Neural cell (in vitro differentiated cells): ENCODE results near the gene ADGRB3. TPM values are rescaled to one million over a fixed set of nuclear protein-coding genes. Genes with fewer than 3 reads are reported as not detected.

Source experiments
- H2AFZ ChIP-seq: fragments of 200-600, 300-800 bp; sonication (generic), shearing (Covaris generic); 2 replicates; pipeline ENCODE4 v1.6.0; 2014; ENCODE audit warnings: low read depth, mild to moderate bottlenecking, antibody characterized with exemption, low read length, moderate library complexity
- H3F3A ChIP-seq: fragments of 200-600 bp; shearing (Covaris generic); 2 replicates; pipeline ENCODE4 v1.6.1; 2016; ENCODE audit warnings: mild to moderate bottlenecking, moderate library complexity, mixed read lengths, antibody characterized with exemption, low read length; ENCODE audit not compliant: insufficient read depth, poor library complexity, severe bottlenecking
- H3K27ac ChIP-seq: fragments of 200-600, 300-800 bp; sonication (generic), shearing (Covaris generic); 2 replicates; pipeline ENCODE4 v1.5.1; 2014; ENCODE audit warnings: mild to moderate bottlenecking, low read length, moderate library complexity
- H3K27me3 ChIP-seq: fragments of 300-800, 200-600 bp; sonication (generic), shearing (Covaris generic); 2 replicates; pipeline ENCODE4 v1.6.0; 2014; ENCODE audit warnings: mild to moderate bottlenecking, low read depth, low read length, moderate library complexity; ENCODE audit not compliant: insufficient read depth
- H3K36me3 ChIP-seq: fragments of 300-800, 200-600 bp; sonication (generic), shearing (Covaris generic); 2 replicates; pipeline ENCODE4 v1.5.1; 2014; ENCODE audit warnings: mild to moderate bottlenecking, antibody characterized with exemption, low read length, moderate library complexity; ENCODE audit not compliant: insufficient read depth
- H3K4me2 ChIP-seq: fragments of 300-800, 200-600 bp; sonication (generic), shearing (Covaris generic); 2 replicates; pipeline ENCODE4 v1.6.0; 2014; ENCODE audit warnings: mild to moderate bottlenecking, low read length
- H3K4me3 ChIP-seq: fragments of 300-800, 200-600 bp; sonication (generic), shearing (Covaris generic); 2 replicates; pipeline ENCODE4 v1.5.1; 2014; ENCODE audit warnings: mild to moderate bottlenecking, low read length, moderate library complexity
- H3K79me2 ChIP-seq: fragments of 200-600 bp; shearing (Covaris generic); replicated peaks from 2 replicates; pipeline ENCODE4 v1.6.0; 2014; ENCODE audit warnings: mild to moderate bottlenecking, low read length, moderate library complexity; ENCODE audit not compliant: insufficient read depth
- H3K9ac ChIP-seq: fragments of 300-800, 200-600 bp; sonication (generic), shearing (Covaris generic); 2 replicates; pipeline ENCODE4 v1.6.1; 2016; ENCODE audit warnings: mild to moderate bottlenecking, low read length, mixed read lengths
- H3K9me2 ChIP-seq: fragments of 200-600 bp; shearing (Covaris generic); 2 replicates; pipeline ENCODE4 v1.6.1; 2016; ENCODE audit warnings: mild to moderate bottlenecking, low read length, mixed read lengths; ENCODE audit not compliant: insufficient read depth
- H3K9me3 ChIP-seq: fragments of 200-600, 300-800 bp; sonication (generic), shearing (Covaris generic); 2 replicates; pipeline ENCODE4 v1.6.1; 2016; ENCODE audit warnings: mild to moderate bottlenecking, mixed run types, low read length, moderate library complexity, mixed read lengths
- H4K20me1 ChIP-seq: fragments of 200-600 bp; shearing (Covaris generic); 2 replicates; pipeline ENCODE4 v1.6.1; 2016; ENCODE audit warnings: mild to moderate bottlenecking, mixed run types; ENCODE audit not compliant: insufficient read depth
- CTCF ChIP-seq: fragments of 450-650 bp; IDR thresholded peaks from 2 replicates; pipeline ENCODE4 v1.5.1; 2014; ENCODE audit warnings: antibody characterized with exemption, mild to moderate bottlenecking, moderate library complexity; ENCODE audit not compliant: poor library complexity, severe bottlenecking
- EP300 ChIP-seq: fragments of 450-650 bp; conservative IDR thresholded peaks from 2 replicates; pipeline ENCODE4 v1.6.1; 2014; ENCODE audit warnings: antibody characterized with exemption, mild to moderate bottlenecking, moderate library complexity; ENCODE audit not compliant: poor library complexity, severe bottlenecking
- EZH2 ChIP-seq: fragments of 200-600, 300-800 bp; shearing (Covaris generic), sonication (generic); IDR thresholded peaks from 2 replicates; pipeline ENCODE4 v1.6.1; 2014; ENCODE audit warnings: antibody characterized with exemption, low read length, borderline replicate concordance, mild to moderate bottlenecking; ENCODE audit not compliant: insufficient read depth, poor library complexity, severe bottlenecking
- MXI1 ChIP-seq: fragments of 450-650 bp; conservative IDR thresholded peaks from 2 replicates; pipeline ENCODE4 v1.6.1; 2014; ENCODE audit warnings: antibody characterized with exemption, mild to moderate bottlenecking; ENCODE audit not compliant: poor library complexity, severe bottlenecking
- POLR2AphosphoS5 ChIP-seq: IDR thresholded peaks from 2 replicates; pipeline ENCODE4 v1.6.1; 2012
- RAD21 ChIP-seq: fragments of 450-650 bp; conservative IDR thresholded peaks from 2 replicates; pipeline ENCODE4 v1.6.1; 2014; ENCODE audit warnings: antibody characterized with exemption, mild to moderate bottlenecking, moderate library complexity
- REST ChIP-seq: IDR thresholded peaks from 2 replicates; pipeline ENCODE4 v1.6.1; 2012; ENCODE audit warnings: borderline replicate concordance
- SMC3 ChIP-seq: fragments of 450-650 bp; conservative IDR thresholded peaks from 2 replicates; pipeline ENCODE4 v1.6.1; 2014; ENCODE audit warnings: antibody characterized with exemption, mild to moderate bottlenecking, moderate library complexity; ENCODE audit not compliant: poor library complexity
- TAF1 ChIP-seq: IDR thresholded peaks from 2 replicates; pipeline ENCODE4 v1.6.1; 2012; ENCODE audit warnings: low read depth
- polyA plus RNA-seq: library from polyadenylated mRNA; depleted of rRNA; stranded (reverse); fragments of >200 nt; gene quantifications from 2 replicates; pipeline ENCODE4 v1.2.3, GENCODE V29; 2014

ADGRB3 gene
- polyA plus RNA-seq, 1 donor from 2014 or later: 66.5 TPM

- H4K20me1 ChIP-seq: no peaks in the 10 kb centered on the region
- H3K4me2 ChIP-seq: no peak overlapping the region
- H3K9ac ChIP-seq: no peak overlapping the region
- TF ChIP-seq SMC3 (no peak), REST (no peak), TAF1 (no peak), EP300 (no peak), CTCF (no peak), MXI1 (no peak), RAD21 (no peak), EZH2 (no peak), POLR2AphosphoS5 (no peak)
- no peaks in the 10 kb centered on the region for H3K9me2 ChIP-seq
- H3K36me3 ChIP-seq: no peaks in the 10 kb centered on the region
- H3K27me3 ChIP-seq: no peaks in the 10 kb centered on the region
- no peaks in the 10 kb centered on the region for H3F3A ChIP-seq
- H3K79me2 ChIP-seq: no peaks in the 10 kb centered on the region
- no peaks in the 10 kb centered on the region for H3K9me3 ChIP-seq
- no peak overlapping the region for H2AFZ ChIP-seq
- no peak overlapping the region for H3K4me3 ChIP-seq
- H3K27ac ChIP-seq: no peak overlapping the region
Observed at GRCh38 chr6:68695403-68695802, 60.3 kb downstream of the ADGRB3 start.

- no peak overlapping the region for H3K4me2 ChIP-seq
- H3K9ac ChIP-seq: no peak overlapping the region
- H3K9me3 ChIP-seq: no peaks in the 10 kb centered on the region
- no peaks in the 10 kb centered on the region for H3K9me2 ChIP-seq
- no peak overlapping the region for H2AFZ ChIP-seq
- H3K36me3 ChIP-seq: no peaks in the 10 kb centered on the region
- no peak for TF ChIP-seq CTCF
- TF ChIP-seq MXI1: no peak
- no peak for TF ChIP-seq SMC3
- TF ChIP-seq EP300: no peak
- H3K27ac ChIP-seq: no peak overlapping the region
- no peaks in the 10 kb centered on the region for H3K27me3 ChIP-seq
- H3K4me3 ChIP-seq: no peak overlapping the region
- no peaks in the 10 kb centered on the region for H3K79me2 ChIP-seq
- no peaks in the 10 kb centered on the region for H4K20me1 ChIP-seq
- H3F3A ChIP-seq: no peaks in the 10 kb centered on the region
Observed at GRCh38 chr6:68695838-68696237, 60.8 kb downstream of the ADGRB3 start.
